ENCODE measurements around the gene CPXM2.

Gene CPXM2

DNA sequence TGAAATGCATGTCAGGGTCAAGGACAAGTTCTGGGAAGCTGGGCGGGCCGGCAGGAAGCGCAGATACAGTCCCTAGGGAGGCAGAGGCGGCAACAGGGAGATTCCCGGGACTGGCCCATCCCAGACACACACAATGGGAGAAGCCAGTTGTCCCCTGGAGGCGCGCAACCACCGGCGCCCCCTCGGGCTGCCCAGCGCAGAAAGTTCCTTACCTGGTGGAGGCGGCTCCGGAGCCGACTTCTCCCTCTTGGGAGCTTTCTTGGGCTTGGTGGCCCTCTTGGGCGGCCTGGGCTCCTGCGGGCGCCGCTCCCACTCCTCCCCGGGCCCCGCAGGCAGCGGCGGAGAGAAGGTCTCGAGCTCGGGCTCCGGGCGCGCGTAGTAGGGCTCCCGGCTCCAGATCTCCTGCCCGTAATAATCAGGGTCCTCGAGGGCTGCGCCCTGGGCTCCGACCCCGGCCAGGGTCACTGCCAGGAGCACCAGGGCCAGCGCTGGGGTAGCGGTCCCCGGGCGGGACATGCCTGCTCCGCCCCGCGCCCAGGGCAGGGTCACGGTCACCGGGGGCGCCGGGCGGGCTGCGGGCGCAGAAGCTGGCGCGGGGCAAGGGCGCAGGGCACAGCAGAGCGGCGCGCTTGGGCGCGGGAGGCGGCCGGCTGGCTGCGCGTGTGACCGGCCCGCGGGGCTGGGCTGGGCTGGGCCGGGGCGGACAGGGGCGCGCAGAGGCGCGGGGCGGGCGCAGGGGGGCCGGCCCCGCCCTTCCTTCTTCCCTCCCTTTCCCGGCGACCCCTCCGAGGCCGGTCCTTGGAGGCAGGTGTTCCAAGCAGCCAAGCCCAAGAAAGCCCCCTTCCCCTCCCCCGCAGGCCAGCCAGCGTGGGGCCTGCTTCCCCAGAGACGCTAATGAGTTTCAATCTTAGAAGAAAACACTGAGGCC lies at the start of gene CPXM2:
CPXM2 (minus strand) TSS at position 664 of the 928 bp plus-strand sequence; CDS start at position 516, 148 bp downstream.
- DNase-seq: no peak

DNA sequence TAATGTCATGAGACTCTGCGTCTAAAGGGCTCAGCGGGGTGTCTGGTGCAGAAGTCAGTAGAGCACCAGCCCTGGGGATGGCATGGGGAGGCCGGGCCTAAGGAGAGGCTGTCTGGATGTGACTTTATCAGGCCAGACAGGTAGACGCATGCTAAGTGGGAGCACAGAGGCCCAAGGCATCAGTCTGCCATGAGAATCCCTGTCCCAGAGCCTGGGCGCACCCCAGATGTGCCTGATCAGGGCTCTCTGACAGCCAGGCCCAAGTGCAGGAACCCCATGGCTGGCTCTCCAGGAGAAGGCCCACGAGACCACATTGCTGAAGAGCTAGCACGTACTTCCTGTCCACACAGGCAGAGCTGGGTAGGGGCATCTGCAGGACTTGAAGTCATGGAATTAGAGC lies 48.0 kb upstream of the CPXM2 start:
- no peak for DNase-seq

DNA sequence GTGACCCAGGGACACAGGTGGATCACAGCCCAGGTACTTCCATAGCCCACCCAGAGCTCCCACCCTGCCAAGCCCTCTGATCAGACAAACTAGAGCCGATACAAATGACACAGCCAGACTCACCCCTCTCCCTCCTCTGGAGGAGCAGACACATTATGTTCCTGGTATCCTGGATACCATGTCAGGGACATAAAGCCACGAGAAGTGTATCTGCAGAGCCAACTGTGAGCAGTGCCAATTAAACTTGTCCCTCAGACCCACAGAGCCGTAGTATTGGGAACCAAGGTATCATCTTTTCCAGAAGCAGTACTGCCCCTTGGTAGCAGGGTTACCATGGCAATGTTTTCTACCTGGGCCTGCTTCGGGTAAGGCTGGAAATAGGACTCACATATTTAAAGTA lies 47.3 kb upstream of the CPXM2 start:
- no peak for DNase-seq

DNA sequence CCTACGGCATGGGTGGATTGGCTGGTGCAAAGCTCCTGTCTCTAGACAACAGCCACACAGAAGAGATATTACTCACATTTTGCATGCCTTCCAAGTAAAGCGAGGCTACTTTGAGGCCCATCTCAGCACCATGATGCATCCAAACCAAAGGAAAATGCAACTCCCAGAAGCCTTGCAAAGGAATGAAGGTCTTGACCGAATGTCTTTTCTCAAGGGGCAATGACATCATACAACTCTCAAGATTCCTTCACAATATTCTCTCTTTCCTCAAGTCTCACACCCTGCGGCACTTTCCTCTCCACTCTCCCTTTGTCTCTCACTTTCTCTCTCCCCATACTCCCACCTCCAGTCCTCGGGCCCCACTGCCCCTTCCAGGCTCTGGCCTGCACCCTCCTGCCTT lies 44.8 kb upstream of the CPXM2 start:
- DNase-seq: no peak

DNA sequence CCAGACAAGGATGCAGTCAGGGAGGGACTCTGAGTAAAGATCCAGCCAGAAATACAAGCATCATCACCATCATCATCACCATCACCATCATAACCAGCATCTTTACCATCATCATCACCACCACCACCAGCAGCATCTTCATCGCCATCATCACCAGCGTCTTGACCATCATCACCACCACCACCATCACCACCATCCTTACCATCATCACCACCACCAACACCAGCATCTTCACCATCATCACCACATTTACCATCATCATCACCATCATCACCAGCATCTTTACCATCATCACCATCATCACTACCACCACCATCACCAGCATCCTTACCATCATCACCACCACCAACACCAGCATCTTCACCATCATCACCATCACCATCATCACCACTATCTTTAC lies 44.1 kb upstream of the CPXM2 start:
- no peak for DNase-seq

DNA sequence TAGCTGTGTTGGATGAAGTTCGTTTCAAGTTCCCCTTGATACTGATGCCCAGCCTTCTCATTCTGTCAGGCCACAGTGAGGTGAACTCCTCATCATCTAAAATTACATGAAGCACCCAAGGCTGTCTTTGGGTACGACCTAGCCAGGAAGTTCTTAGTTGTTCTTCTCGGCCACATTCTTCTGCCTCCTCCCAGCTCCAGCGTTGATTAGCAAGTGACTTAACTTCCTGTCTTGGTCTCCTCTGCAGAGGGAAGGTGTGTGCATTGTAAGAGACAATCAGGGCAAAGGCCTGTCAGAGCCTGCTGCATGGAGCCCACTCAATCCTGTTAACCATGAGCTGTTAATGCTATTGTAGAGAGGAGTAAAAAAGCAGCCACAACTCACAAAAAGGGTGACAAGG lies 43.2 kb upstream of the CPXM2 start:
- no peak for DNase-seq

DNA sequence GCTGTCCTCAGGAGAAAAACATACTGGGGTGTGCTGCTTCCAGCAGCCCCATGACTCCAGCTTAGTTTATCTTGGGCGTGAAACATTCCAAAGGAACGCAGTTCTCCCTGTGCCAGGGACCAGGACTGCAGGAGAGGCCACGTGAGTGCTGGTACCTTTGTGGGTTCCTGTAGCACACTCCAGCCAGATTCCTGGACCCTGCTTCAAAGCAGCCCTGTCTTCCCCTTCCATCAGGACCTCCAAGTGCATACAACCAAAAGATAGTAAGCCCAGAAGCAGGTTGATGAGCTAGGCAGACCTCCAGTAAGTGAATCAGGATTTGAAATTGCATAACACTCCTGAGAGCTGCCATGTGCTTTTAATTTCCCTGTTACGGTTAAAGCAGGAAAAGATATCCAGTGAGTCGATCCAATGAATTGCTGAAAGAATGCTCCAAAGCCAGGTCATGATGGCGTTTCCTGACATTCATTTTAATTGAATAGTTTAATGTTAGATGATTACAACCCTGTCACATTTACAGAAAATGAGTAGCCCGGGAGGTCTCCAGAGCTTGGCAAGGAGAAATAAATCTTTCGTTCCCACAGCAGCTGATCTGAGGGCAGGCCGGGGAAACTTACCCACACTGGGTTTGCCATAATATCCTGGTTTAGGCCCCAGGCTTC lies 38.9 kb upstream of the CPXM2 start:
- peak; percentile 65 for DNase-seq

DNA sequence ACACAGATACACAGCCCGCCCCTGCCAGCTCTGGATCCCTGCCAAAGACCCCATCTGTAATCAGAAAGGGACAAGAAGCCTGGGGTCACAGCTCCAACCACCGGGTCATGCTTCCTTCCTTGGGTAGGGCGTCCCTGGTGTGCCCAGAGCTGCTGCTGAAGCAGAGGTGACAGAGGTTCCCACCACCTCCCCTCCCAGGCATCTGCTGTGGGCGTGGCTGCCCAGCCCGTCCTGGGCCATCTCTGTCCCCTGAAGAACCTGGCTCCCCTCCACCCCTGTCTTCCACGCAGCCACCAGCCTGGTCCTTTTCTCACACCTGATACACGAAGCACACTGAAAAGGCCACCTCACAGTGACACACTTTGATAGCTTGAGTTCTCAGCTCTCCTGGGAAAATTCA lies 38.2 kb upstream of the CPXM2 start:
- DNase-seq: no peak

DNA sequence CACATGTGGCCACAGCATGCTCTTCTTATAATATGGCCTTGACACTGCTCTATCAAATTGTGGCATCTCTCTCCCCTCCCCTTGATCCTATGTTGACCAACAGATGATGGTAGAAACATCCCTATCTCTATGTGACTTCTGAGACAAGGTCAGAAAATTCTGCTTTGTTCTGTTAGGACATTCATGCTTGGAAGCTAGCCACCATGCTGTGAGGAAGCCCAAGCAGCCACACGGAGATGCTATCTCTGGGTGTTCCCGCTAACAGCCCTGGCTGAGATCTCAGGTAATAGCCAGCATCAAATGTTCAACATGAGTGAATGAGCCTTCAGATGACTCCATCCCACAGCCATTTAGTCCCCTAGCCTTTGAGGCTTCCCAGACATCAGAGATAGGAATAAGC lies 36.8 kb upstream of the CPXM2 start:
- DNase-seq: no peak

DNA sequence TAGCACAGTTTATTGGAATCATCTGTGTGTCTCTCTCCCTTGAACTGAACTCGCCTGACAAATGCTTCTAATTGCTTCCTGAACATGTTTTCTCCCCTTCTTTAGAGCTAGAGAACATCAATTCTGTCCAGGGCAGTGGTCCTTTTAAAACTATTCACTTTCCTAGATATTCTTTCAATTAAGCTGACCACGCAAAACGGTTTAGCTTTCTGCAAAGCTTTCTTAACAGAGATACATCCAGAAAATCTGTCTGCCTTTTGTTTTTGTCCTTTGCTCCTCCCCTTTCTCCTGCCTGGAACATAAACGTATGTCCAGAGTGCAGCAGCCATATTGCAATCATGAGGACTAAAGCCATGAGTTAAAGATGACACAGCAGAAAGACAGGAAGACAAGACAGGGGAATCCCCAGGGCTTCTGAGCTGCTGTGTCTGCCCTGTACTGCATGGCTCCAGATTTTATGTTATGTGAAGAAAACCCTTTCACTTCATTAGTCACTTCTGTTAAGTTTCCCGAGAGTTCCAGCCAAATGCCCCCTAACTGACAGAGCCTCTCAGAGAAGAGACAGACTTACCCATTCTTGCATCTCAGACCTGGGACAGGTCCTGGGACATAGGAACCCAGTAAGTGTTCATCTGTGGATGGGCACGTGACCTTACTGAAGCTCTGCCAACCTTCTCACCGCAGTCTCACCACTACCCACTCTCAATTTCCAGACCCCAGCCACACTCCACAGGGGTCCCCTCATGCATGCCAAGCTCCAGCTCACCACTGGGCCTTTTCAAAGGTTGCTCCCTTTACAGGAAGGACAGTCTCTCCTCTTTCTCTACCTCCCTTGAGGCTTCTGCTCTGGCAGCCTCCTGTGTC lies 35.0 kb upstream of the CPXM2 start:
- no peak for DNase-seq

DNA sequence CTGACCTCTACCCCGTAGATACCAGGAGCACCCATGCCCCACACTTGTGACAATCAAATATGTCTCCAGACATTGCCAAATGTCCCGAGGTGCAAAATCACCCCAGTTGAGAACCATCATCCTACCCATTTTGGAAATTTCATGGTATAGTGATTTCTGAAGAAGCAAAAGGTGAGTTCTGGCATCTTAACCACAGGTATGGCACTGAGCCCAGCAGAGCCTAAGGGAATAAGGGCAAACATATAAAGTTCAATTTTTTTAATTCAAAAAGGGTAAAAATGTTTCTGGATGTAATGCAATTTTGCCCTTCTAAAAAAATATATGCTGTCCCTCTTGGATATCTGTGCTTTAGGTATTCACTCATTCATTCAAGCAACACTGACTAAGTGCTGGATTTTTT lies 30.5 kb upstream of the CPXM2 start:
- no peak for DNase-seq

DNA sequence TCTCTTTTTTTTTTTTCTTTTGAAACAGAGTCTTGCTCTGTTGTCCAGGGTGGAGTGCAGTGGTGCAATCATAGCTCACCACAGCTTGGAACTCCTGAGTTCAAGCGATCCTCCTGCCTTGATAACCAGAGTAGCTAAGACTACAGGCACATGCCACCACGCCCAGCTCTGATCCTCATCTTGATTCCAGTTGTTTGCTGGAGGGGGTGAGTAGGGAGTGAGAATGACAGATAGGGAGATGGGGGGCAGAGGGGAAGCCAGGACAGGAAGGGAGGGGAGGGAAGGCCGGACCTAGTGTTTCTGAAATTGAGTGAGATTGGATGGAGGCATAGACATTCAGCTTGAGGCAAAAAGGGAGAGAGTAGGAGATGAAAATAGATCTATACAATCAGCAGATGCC lies 25.2 kb upstream of the CPXM2 start:
- no peak for DNase-seq

DNA sequence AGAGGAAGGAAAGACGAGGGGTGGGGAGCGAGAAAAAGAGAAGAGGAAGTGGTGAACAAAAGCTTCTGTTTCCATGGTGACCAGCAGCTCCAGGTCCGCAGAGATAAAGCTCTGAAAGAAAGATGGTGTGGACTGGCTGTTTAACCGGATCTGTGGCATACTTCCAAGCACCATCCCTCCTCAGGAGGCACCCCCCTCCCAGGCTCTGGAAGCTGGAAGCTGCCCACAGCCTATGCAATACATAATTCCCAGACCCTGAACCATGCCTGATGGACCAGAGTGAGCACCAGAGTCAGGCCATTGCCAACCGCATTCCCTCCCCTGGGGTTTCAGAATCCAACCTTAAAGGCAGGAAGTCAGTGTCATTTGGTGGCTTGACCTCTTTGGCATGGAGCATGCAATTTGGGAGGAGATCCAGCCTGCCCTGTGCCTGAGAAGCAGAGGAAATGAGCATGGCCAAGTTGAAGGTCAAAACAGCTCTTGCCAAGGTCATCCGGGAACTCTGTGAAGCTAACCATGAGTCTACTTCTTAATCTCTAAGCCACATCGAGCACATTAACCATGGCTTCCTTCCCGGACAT lies 22.2 kb upstream of the CPXM2 start:
- no peak for DNase-seq

DNA sequence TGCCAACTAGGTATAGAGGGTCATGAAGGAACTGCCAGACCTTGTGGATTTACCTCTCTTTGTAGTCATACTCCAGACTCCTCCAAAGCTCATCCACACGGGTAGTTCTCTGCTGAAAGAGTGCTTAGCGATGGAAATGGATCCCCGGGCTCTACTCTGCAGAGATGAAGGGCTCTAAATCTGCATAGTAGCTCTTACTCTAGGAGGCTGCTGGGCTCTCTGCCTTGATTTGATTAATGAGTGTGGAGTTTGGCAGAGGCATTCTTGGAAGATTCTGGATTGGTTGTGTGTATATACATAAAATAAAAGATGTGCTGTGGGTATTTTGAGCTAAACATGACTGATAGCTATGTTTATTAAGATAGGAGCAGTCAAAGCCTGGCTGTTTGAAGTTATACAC lies 21.3 kb upstream of the CPXM2 start:
- no peak for DNase-seq

DNA sequence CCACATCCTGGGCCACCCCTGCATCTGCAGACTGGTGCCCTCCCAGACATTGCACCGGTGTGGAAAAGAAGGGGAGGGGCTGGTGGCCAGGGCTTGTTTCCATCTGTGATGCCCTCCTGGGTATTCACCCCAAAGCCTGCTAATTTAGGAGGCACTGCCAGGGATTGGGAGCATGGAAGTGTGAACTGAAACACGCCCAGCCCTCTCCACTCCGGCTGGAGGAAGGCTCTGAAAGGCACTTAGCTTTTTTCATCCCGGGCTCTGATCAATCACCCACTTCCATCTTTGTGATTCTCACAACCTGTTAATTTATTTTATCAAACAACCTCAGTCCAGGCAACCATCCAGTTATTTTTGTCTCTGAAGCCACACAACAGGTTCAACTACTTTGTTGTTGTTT lies 20.9 kb upstream of the CPXM2 start:
- no peak for DNase-seq

DNA sequence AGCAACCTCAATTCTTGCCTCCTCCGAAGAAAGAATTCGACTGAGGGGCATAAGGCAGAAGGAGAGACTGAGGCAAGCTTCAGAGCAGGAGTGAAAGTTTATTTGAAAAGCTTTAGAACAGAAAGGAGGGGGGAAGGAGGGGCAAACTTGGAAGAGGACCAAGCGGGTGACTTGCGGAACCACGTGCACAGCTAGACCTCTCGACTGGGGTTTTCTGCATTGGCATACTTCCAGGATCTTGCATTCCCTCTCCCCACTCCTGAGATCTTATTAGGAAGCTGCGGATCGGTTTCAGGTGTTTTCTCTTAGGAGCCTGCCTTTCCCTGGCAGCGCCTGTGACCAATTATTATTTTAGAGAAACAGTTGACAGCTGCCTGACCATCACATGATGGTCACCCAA lies 20.3 kb upstream of the CPXM2 start:
- DNase-seq: no peak

DNA sequence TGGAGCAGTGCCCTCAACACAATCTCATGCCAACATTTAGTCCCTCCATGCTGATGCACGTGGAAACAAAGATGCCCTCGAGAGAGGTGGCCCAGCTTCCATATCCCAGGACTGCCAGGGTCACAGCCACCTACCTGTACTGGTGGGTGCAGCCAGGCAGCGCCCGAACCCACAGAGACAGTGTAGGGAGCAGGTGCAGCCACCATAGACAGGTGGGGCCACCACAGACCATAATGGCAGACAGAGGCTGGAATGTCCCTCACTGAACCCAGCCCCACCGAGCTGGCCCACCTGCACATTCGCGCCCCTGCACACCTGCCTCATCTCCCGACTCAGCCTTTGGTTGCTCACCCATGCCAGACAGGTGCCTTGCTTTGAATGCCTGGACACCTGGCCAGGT lies 18.3 kb upstream of the CPXM2 start:
- no peak for DNase-seq

DNA sequence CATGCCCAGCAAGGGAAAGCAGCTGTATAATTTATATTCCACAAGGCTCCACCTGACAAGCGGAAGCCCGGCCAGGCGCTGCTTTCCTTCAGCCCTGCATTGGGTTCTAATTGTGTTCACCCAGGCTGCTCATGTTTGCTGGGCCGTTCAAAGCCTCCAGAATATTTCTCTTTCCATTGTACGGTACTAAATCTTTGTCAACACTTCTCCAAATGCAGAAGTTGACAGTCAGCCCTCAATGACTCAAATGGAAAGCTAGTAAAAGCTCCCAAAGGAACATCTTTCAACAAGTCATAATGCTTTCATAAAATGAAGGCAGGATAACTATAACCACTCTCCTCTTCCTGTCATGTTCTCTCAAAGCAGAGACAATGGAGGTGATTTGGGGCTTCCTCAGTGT lies 17.8 kb upstream of the CPXM2 start:
- no peak for DNase-seq

DNA sequence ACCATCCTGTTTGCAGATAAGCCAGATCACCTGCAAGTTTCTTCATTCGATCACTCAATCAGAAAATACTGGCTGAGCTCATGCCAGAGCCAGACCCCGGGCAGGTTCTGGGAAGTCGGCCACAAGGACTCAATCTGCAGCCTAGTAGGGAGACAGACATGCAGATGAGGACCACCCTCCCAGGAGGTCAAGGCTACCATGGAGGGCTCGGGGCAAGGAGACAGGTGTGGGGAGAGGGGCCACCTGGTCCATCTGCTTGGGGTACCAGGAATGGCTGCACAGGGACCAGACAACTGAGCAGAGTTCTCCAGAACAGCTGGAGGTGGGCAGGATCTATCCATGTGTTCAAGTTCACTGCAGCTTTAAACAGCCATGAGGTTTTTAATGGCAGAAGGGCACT lies 16.8 kb upstream of the CPXM2 start:
- no peak for DNase-seq

DNA sequence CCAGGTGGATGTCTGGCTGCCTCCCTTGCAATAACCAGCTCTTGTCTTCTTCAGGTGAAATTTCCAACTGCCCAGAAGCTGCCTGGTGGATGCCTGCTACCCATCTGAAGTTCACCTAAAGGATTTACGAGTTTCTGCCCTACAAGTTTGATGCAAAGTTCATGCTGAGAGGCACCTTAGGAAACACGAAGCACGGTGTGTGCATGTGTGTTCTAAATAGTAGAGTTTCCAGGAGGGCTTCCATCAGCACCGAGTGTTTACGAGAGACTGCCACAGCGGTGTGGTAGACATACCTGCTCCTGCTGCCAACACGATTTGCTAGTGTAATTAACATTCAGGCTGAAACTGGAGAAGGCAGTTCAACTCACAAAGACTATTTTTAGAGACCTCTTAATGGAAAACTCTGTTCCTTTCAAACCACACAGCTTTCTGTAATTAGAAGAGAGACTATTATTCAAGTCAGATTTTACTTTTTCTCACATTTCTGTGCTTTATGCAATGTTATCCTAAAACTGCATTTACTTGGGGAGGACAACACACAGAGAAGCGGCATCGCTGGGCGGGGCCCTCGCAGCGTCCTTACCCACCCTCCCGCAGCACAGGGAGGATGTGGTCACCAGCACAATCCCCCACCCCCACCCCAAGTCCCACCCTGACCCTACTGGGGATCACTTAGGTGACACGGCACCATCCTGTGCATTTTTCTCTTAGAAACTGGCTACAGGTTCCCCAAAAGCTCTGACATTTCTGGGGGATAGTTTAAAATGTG lies 15.5 kb upstream of the CPXM2 start:
- no peak for DNase-seq

DNA sequence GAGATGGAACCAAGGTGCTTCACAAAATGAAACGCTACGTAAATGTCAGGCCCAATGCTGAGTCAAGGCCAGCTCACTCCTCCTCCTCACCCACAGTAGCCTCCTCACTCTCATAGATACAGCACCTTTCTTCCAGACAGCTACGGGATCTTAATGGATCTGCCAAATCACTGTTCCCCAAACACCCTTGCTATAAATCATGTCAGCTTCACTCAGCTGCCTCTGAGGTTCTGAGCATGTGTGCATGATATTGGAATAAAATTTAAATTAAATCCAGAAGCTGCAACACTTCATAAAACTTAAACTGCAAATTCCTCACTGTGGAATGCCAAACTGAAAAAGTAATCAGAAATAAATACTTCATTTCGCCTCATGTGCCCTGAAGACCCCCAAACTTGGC lies 14.7 kb upstream of the CPXM2 start:
- DNase-seq: no peak

DNA sequence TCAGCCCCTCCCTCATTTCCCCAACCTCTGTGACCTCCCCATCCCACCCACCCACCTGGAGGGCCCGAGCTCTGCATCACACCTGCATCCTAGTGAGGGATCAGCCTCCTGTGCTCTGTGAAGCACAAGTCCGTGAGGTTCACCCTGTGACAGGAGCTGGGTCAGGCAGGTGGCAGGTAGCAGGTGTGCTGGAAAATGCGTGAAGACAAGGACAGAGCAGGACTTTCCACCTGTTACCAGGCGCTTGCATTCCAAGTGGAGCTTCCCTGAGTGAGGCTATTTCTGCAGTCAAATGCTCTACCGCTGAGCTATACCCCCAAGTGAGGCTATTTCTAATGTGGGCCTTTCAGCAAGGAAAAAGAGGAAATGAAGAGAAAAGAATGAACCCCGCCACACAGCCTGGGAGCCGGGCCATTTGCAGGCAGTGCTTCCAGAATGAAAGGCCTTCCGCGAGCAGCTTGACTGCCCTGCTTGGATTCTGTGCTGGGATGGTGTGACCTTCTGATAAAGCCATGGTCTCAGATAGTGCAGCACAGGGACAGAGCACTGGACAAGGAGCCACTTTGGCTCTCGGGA lies 13.3 kb upstream of the CPXM2 start:
- no peak for DNase-seq

All from NCI-H226 (cell line).